Lung microvascular endothelial cell (primary cell): ENCODE results near the gene NUP98. TPM values are rescaled to one million over a fixed set of nuclear protein-coding genes. Genes with fewer than 3 reads are reported as not detected.
"Not testable (repeated sequence)": the region's sequence is repeated elsewhere in the genome, so short reads cannot be mapped to it uniquely, and the experiment has no call there.

Source experiments
- DNase-seq, 2 donors: peaks; one replicate each; pipeline versions ENCODE4 v3.0.0 to v3.0.0-alpha.2; 2010; ENCODE audit warnings: low read depth in 2 of 2
- total RNA-seq: library from RNA; depleted of rRNA; stranded (reverse); fragments of >200 nt; gene quantifications from 2 replicates; pipeline ENCODE4 v1.2.1, GENCODE V29; 2014

The NUP98 gene
- total RNA-seq, 1 donor from 2014 or later: 70.8 TPM

DNA sequence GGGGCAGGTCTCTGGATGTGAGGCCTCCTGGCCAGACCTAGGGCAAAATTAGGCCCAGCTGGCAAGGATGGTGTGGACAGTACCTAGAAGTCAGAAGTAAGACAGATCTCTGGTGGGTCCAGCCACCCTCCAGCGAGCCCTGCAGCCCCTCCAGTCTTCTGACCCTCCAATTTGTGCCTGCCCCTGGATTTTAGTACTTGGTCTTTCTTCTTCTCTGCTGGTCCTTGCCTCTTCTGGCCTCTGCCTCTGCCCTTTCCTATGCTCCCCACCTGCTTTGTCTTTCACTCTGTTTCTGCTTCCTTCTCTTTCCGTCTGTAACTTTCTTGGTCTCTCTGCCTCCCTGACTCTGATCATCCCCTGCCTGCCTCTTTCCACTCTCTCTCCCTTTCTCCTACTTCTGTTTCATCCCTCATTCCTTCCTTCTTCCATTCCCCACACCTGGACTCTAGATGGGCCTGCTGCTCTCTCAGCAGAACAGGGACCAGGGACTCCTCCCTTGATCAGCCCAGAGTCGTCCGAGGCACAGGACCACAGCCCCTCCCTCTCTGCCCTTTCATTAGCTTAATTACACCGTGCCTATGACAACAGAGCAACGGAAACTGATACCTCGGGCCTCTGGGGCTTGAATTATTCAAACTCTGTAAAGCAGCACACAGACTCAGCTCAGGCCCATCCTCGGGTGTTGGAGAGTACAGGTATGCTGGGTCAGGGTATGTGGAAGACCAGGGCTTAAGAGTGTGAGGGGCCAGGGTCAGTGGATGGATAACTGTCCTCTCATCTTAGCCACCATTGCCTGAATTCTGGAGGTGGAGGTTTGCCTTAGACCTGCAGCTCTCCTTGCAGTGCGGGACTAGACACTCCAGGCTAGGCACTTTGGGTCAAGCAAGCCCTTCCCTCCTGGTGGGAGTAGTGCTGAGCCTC lies 125.8 kb downstream of the NUP98 start, which contains the start of gene CHRNA10:
TSS of gene CHRNA10 (minus strand) at position 51 of the 921 bp plus-strand sequence. CDS start 72 bp downstream, outside the sequence.
- no peak for DNase-seq

- DNase-seq: no peak
Observed at GRCh38 chr11:3669742-3670183, 127.6 kb downstream of the NUP98 start.

- no peak for DNase-seq
Observed at GRCh38 chr11:3669128-3669527, 128.2 kb downstream of the NUP98 start.

DNA sequence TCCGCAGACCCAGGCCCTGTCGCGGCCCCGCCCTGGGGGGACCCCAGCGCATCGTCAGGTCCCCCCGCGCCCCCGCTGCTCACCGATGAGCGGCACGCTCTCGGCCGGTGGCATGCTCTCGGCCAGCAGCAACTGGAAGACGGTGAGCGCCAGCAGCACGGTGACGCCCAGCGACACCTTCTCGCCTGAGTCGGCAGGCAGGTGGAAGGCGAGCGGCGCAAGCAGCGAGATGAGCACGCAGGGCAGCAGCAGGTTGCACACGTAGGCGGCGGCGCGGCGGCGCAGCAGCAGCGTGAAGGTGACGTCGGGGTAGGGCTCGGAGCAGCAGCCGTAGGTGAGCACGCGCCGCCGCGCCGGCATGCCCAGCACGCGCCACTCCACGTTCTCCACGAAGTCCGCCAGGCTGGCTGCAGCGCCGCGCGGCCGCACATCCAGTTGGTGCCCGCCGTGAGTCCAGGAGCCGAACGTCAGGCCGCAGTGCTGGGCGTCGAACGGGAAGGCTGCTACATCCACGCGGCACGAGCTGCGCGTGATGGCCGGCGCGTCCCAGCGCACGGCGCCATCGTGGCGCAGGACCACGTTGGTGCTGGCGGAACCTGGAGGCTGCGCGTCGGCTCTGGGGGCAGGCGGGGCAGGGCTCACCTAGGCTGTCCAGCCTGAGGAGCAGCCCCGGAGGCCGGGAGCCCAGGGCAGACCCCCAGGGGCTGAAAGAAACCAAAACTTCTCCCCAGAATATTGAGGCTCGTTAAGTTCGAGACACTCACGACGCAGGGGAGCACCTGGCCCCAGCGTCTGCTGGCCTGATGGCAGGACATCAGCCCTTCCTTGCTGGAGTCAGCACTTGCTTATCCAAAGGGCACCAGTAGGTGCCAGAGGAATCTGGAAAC lies 130.0 kb downstream of the NUP98 start:
- no peak for DNase-seq

DNA sequence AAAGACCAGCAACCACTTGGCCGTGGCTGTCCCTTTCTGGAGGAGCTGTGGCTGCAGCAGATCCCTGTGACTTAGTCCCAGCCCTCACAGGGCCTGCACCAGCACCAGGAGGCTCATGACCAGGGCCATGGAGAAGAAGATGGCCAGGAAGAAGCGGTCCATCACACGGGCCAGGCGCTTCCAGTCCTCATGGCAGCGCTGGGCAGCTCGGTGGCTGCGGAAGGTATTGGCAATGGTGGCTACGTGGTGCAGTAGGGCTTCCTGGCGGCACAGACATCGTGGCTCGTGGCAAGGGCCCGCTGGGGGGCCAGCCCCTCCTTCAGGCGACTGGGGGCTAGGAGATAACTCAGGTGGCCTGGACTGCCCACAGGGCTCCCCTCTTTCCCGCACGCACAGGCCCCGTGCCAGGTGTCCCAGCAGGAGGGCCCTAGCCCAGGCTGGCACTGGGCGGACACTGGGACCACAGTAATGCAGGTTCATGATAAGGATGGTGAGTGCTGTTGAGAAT lies 131.3 kb downstream of the NUP98 start:
- DNase-seq: no peak

GRCh38 chr11:3665336-3666022 lies 131.9 kb downstream of the NUP98 start:
- no peak for DNase-seq

GRCh38 chr11:3664032-3664630 lies 133.2 kb downstream of the NUP98 start:
- DNase-seq: no peak

DNA sequence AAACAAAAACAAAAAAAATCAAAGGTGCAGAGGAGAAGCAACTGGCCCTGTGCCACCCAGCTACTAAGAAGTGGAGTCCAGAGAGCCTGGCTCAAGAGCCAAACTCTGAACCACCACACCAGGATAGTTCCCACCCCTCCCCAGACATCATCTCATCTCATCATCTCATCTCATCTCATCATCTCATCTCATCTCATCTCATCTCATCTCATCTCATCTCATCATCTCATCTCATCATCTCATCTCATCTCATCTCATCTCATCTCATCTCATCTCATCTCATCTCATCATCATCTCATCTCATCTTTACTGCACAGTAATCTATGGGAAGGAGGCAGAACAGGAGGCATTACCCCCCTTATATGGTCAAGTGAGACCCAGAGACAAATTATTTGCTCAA lies 134.5 kb downstream of the NUP98 start:
- no peak for DNase-seq

- no peak for DNase-seq
Observed at GRCh38 chr11:3660960-3661359, 136.4 kb downstream of the NUP98 start.

- no peak for DNase-seq
Observed at GRCh38 chr11:3659595-3660515, 137.5 kb downstream of the NUP98 start.

GRCh38 chr11:3658252-3658651 lies 139.1 kb downstream of the NUP98 start:
- no peak for DNase-seq

- DNase-seq: not testable (repeated sequence)
Observed at GRCh38 chr11:3657331-3657730, 140.0 kb downstream of the NUP98 start.

GRCh38 chr11:3655547-3655946 lies 141.8 kb downstream of the NUP98 start:
- DNase-seq: no peak

DNA sequence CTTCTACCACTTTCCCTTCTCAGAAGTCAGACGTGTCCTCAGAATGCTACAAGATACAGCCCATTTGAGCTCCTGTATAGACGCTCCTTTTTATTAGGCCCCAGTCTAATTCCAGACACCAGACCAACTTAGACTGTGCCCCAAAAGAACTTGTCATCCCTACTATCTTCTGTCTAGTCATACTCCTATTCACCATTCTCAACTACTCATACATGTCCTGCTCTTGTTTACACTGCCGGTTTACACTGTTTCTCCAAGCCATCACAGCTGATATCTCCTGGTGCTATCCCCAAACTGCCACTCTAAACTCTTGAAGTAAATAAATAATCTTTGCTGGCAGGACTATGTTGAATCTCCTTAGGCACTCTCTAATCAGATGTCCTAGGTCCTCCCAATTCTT lies 144.8 kb downstream of the NUP98 start:
- DNase-seq: not testable (repeated sequence)

DNA sequence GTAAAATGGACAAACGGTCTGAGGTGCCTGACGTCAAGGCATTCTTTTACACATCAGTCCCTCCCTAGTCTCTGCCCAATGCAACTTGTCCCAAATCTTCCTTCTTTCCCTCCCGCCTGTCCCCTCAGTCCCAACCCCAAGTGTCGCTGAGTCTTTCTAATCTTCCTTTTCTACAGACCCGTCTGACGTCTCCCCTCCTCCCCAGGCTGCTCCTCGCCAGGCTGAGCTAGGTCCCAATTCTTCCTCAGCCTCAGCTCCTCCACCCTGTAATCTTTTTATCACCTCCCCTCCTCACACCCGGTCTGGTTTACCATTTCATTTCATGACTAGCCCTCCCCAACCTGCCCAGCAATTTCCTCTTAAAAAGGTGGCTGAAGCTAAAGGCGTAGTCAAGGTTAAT lies 148.0 kb downstream of the NUP98 start:
- not testable (repeated sequence) for DNase-seq

GRCh38 chr11:3648843-3649242 lies 148.5 kb downstream of the NUP98 start:
- not testable (repeated sequence) for DNase-seq

GRCh38 chr11:3645552-3645951 lies 151.8 kb downstream of the NUP98 start:
- DNase-seq: no peak

GRCh38 chr11:3644817-3645235 lies 152.5 kb downstream of the NUP98 start, which contains the start of gene ART1:
ART1 (plus strand) TSS chr11:3645128; CDS start chr11:3659214, 14,086 bp downstream.
- peak in 1 of 2 donors; percentile 28 for DNase-seq

DNA sequence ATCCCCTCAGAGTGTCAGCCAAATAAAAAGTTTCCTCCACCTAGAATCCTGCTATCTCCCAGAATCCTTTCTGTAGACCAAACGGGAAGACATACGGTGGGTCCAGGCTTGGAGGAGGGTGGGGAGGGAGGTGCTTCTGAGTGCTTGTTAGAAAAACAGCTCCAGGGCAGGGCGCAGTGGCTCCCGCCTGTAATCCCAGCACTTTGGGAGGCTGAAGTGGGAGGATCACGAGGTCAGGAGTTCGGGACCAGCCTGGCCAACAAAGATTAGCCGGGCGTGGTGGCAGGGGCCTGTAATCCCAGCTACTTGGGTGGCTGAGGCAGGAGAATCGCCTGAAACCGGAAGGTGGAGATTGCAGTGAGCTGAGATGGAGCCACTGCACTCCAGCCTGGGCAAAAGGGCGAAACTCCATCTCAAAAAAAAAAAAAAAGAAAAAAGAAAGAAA lies 154.2 kb downstream of the NUP98 start:
- DNase-seq: not testable (repeated sequence)
